Stimulated activated CD4-positive, alpha-beta T cell treated with anti-CD3 and anti-CD28 coated beads, Interleukin-1b, Interleukin-23, amount 100 ng/mL, for 24 hours (primary cell): ENCODE measurements around the gene SPECC1L.

Experiments
- DNase-seq, 4 experiments: peaks; one replicate each; pipeline ENCODE4 v3.0.0-alpha.2; 2020; ENCODE audit warnings: low read depth in 4 of 4, low spot score in 1 of 4

Gene SPECC1L

DNA sequence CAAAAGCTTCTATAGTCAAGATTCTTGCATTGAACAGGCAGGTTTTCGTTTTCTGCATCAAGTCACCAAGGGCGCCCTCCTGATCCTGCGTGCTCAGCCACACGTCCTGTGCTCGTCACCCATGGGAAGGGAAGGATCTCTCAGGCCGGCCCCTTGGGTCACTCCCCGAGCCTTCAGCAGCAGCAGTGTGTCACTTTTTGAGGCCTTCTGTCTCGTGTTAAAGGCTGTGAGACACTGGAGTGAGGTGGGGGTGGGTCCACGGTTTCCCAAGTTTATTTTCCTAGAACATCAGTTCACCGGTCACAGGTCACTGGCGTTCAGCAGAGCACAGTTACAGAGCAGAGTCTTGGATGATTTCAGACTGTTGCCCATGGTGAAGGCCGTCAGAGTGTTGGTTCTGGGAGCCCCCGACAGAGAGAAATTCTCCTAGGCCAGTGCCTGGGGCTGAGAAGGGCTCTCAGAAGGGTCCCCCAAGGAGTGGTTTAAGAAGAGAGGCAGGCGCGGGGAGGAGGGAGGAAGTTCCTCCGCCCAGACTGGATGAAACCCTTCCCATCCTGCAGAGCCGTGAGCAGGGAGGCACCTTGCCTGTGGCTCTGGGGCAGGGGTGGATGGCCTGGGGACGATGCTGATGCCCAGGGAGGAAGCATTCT is 143.2 kb downstream of the SPECC1L start:
- DNase-seq: no peak

DNA sequence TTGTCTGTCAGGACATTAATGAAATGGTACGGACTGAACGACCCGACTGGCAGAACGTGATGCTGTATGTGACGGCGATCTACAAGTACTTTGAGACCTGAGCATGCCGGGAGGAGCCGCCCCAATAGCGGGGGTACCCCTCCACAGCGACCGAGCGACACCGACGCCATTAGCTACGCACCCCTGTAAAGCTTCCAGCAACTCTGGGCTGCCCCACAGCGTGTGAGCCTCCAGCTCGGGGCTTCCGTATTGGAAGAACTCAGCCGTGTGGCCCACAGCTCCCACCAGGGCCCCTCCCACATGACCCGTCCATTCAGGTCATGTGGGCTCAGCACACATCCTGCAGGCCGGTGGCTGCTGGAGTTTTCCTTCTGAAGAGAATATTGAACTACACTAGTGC is 143.9 kb downstream of the SPECC1L start:
- no peak for DNase-seq

DNA sequence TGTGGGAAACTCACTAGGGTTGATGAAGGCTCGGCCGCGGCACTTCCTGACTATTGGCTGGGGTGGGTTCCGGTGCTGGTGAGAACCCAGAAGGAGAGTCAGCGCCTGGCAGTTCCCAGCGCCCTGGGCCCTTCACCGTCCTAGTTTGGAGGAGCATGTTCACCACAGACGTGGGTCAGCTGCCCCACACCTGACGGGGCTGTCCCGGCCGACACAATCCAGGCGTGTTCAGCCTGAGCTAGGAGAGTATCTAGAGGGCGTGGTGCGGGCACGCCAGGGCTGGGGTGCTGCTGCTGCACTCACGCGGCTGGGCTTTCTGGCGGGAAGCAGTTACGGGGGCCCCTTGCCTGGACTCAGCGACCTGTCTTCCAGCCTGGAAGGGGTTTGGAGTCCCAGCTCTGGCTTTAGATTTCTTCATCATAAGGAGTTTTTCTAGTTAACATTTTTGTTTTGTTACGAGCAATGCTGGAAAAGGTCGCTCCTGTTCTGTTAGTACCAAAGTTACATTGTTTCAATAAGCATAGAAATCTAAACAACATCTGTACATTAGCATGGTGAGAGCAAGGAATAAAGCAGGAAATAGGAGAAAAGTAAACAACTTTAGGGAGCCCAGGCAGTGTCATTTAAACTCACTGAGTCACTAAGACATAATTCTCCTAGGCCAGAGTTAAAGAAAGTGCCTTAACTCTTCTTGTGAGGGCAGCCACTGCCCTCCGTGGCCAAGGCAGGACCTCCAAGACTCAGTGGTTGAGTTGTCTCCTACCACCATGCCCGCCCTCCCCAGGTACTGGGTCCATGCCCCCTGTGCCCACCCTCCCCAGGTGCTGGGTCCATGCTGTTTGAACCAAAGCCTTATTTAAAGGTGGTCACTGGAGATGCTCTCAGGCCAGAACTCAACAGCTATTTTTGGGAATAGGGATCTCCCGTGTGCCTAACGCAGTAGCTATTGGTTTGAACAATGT is 144.6 kb downstream of the SPECC1L start:
- no peak for DNase-seq

DNA sequence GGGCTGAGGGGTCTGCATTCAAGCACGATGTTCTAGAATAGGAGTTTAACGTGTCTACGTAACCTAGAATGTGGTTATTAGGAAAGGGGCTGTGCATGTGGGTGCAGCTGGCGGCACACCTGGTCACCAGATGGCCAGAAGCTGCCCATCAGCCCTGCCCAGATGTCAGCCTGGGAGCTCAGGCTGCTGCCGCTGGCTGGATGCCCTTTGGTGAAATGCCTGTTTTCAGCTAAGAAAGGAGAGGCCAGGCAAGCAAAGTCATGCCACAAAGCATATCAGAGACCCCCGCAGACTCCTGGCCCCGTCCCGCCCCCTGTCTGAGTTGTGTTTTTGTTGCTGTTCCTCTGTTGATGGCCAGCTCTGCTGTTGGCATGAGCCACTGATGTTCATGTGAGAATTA is 145.5 kb downstream of the SPECC1L start:
- no peak for DNase-seq

DNA sequence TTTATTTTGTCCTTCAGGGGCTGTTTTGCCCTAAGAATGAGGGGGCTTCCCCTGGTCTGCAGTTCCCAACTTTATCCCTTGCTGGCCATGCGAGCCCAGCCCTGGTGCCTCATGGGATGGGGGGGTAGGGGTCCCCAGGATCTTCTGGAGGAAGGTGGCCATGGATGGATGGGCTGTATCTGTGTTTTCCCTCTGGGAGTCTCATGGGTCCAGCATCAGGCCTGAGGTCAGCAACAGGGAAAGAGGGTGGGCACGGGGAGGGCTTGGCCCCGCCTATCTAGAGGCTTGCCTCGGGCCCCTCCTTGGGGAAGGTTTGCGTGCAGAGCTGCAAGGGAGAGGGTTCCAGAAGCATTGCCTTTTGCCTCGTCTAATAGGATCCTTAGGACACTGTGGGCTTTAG is 146.0 kb downstream of the SPECC1L start:
- no peak for DNase-seq

DNA sequence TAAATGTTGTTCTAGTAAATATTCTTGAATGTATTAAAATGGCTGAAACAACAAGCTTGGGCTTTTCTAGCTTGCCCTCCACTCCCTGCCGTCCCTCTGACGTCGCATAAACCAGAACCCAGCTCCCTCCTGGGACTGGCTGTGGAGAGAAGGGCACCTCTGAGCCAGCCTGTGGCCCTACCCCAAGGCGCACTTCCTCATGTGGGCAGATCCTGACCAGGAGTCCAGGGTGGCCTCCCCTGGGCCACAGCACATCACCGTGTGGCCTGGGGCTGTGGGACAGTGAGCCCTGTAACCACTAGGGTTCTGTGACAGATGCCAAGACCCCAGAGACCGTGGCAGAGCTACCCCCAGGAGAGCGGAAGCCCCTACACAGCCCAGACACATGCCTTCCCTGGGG is 146.6 kb downstream of the SPECC1L start:
- DNase-seq: no peak

DNA sequence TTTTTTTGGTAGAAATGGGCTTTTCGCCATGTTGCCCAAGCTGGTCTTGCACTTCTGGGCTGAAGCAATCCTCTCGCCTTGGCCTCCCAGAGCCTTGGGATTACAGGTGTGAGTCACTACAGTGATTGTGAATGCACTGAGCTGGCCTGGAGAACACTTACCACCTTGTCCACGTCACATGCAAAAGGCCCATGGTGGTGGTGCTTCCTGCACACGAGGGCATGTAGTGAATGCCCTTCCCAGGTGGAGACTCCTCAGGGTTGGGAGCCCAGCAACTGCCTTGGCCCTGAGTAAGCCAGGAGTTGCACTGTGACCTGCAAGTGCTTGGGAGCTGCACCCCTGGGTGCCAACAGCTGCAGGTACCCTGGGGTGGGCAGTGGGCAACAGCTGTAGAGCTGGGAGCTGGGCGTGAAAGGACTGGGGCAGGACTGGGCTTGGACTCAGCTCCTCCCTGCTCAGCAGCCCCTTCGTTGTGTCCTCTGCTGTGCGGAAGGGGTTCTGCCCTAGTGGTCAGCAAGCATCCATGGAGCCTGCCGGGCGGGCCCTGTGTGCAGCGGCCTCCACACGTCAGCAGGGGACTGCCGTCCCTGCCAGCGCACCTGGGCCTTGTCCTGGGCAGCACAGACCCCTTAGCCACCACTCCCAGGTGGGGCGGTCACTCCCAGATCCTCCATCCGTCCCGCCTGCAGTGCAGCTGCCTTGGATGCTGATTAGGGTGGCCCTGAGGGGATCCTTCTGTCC is 147.4 kb downstream of the SPECC1L start:
- DNase-seq: no peak

DNA sequence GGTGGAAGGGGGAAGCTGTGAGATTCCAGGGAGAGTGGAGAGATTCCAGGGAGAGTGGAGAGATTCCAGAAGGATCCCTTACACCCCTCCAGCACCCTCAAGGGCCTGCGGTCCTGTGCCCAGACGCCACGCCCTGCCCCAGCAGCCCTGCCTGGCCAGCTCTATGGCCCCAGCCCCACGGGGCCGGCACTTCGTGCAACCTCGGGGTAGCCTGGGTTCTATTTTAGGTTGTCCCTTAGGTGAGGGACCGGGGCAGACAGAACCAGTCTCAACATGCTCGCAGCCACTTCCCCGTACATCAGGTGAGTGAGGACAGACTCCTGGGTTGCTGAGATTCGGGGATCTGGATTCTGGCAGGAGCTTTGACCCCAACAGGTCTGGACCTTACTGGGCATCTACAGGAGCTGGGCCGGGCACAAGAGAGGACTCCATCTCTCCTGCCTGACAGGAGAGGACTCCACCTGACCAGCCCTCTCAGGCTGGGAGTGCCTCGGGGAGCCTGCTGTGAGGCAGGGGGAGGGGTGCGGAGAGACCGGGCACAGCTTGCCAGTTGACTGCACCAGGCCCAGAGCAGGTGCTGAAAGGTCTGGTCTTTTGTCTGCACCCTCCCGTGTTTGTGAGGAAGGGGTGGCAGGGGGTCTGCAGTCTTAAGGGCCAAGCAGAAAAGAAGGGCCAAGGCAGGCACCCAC is 148.3 kb downstream of the SPECC1L start:
- DNase-seq: no peak

DNA sequence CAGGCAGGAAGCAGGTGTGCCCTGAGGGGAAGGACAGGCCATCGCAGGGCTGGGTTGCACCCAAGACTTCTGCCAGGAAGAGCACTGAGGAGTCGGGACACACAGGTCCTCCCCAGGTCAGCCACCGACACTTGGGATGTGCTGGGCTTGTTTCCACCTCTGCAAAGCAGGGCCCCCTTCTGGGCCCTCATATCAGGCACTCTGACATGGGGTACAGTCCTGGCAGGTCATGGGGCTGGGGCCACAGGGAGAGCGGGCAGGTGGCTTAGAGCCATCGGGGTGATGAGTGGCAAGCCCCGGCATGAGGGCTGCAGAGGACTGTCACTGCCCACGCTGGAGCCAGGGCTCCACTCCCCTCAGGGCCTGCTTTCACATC is 148.8 kb downstream of the SPECC1L start:
- DNase-seq: no peak

DNA sequence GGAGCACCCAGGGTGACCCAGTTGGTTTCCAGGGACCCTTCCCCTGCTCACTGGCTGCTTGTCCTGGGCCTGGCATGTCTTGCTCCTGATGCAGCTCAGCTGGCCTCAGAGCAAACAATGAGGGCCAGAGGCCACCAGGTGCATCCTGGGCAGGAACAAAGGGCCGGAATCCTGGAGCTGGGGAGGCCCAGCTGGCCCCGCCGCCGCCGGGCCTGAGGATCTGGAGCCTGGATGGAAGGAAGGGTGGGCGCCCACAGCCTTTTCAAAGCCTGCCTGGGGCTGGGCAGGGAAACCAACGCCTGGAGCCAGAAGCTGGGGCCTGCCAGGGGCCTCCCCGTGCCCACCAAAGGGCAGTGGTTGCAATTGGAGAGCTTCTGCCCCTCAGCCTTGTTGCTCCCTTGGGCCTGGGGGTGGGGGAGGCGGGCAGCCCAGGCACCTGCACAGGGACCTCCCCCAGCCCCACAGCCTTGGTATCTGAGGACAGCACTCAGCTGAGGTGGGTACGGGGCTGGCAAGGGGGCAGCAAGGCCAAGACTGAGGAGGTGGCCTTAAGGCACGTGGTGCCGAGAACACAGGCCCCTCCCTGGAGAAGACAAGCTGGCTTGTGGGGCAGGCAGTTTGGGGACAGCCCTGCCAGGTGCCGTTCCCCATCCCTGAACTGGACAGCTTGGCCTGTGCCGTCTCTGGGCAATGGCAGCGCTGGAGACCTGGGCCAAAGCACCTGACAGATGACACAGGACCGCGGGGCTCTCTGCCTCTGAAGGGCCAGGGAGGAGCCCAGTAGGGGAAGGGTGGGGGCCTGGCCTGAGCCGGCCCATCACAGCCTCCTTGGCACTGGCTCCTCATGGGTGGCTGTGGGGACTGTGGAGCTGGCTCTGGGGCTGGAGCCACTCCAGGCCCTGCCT is 149.7 kb downstream of the SPECC1L start:
- DNase-seq: no peak

DNA sequence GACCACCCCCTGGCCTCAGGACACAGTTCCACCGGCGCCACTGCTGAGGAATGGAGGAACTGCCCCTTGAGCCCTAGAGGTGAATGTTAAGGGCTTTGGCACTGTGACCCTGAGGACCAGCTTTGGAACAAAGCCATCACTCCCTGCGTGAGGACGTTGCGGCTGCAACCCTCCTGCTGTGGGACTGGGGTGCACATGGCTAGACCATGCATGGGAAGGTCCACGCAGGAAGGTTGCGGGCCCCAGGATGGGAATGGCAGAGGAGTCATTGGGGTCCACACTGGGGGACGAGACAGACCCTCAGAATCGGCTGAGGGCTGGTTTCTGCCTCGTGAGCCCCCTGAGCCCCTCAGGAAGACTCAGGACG is 150.3 kb downstream of the SPECC1L start:
- DNase-seq: no peak

DNA sequence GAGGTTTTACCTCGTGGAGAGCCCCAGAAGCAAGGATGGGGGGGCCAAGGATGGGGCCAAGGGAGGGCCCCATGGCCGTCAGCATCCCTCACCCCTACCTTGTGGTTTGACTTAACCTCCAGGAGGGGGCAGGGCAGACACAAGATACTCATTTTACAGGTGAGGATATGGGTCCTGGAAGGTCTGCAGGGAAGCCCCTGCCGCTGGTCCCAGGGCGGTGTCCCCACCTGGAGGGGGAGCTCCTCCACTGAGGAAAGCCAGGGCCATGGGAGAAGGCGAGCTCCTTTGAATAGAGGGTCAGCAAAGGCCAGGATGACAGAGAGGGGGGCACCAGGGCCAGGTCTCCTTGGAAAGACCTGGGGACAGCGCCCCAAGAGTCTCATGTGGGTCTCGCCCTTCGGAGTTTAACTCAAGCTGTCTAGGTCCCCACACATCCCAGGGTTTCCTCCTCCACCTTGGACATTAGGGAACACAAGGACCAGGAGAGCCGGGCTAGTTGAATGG is 150.8 kb downstream of the SPECC1L start:
- no peak for DNase-seq

DNA sequence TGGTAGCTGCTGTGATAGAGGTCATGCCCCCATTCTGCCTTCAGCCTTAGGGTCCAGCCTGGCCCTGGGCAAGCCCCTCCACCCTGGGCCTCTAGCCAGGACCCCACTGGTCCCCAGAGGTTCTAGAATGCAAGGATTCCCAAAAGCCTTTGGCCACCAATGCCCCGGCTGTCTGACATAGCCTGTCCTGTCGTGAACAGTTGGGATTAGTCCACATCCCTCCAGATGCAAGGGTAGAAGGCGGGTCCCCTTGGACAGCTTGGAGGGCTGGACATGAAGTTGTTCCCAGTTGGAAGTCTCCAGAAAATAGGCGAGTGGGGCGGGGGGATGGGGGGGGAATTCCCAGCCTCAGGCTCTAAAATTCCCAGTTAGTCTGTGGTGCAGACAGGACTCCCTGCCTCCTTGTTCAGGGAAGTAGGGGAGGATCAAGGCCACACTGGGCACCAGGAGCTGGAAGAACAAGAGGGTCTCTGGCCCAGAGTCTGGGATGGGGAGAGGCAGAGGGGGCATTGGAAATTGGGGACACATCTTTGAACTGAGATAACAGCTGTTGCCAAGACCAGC is 151.6 kb downstream of the SPECC1L start:
- no peak for DNase-seq

DNA sequence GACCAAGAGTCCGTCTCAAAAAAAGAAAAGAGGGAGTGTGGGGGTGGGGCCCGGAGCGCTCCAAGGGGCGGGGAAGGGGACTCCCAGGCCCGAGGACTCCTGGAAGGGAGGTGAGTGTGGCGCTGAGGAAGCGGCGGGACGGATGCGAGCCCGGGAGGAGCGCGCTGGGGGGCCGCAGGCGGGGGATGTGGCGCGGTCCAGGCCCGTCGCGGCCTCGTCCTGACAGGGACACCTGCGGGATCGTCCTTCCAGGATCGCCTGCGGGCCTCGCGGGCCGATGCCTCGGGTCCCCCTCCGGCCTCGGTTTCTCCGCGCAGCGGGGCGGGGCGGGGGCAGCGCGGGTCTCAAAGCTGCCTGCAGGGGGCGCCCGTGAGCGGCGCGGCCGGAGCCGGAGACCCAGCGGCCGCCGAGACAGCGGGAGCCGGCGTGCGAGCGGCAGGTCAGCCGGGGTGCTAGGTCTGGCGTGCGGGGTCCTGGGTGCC is 152.9 kb downstream of the SPECC1L start:
- peak in 3 of 4 experiments; percentile 42 to 61 (median 53) for DNase-seq

DNA sequence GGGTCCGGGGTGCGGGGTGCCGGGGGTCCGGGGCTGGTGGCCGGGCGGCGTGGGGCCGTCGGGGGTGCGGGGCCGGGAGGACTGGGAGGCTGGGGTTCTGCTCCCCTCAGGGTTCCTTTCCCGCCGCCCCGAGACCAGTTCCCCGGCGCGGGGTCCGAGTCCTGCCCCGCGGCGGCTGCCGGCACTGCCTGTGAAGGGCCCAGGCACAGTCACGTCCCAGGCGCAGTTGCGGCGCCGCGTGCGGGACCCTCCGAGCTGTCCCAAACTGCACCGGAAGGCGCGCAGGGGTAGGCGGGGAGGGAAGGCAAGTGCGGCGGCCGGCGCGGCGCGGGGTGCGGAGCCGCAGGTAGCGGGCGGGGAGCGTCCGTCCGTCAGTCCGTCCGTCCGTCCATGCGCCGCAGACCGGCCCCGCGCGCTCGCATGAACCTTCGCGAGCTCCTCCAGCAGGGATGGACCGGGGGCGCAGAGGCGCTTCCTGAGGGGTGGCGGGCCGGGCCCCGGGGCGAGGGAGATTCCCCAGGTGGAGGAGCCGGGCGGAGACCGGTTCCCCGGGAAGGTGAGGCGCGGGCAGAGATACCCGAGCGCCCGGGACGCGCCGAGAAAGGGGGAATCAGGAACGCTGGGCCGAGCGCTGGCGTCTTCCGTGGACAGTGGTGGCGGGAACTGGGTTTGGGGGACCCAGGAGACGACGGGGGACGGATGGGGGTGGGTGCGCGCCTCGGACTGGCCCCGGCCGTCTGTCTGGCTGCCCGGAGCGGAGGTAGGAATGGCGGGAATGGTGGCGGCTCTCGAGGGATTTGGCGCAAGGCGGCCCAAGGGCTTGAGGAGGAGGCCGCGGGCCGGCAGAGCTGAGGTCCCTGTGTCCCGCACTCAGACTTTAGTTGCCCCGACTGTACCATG is 153.6 kb downstream of the SPECC1L start:
- peak in 1 of 4 experiments; percentile 40 for DNase-seq

DNA sequence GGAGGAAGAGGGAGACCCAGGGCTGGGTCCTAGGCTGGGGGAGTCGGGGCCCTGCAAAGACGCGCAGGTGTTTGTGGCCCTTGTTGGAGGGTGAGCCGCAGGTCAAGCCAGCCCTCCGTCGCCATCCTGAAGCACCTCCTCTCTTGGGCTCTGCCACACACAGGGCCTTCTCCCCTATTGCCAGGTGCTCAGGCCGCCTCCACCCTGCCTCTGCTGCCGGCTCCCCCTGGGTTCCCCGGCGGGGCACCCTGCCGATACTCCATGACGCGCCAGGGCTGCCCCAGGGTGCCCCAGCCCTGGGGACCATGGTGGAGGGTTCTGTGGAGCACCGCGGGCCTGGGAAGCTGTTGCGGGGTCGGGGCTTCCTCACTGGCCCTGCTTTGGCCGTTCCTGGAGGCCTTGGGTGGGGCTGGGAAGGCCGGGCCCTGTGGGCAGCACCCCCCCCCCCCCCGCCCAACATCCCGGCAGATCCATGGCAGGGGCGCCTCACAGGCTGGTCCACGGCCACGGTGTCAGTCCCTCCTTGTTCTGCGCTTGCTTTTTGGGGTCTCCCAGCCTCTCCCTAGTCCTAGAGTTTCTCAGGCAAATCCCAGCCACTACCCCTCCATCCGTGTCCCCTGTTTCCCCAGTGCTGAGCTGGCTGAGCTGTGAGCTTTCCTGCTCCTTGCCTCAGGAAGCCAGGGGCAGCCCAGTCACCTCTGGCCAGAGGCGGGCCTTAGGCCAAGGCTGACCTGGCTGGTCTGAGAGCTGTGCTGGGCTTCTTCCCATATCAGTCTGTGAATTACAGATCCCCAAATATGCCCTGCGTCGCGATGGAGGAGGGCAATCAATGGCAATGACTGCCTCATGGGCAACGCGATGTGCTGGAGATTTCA is 154.5 kb downstream of the SPECC1L start:
- no peak for DNase-seq

DNA sequence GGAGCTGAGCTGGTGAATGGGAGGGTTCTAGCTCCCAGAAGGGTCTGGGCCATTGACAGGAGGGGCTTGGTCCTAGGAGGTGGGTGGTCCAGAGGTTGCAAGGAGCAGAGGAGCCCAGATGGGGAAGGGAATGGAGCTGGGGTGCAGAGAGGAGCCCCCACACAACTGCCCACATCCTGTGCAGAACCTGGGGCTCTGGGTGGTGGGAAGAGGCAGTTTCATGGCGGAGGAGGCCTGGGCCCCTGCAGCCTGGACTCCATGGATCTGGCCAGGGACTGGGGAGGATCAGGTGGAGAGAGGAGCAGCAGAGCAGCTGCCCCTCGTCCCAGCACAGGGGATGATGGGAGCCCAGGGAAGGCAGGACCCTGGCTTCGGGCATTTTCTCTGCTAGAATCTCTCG is 155.8 kb downstream of the SPECC1L start:
- DNase-seq: no peak
